KBM-7 (cell line): ENCODE results near the gene DENND1C.
A peak's percentile ranks its signal among the peaks of the same experiment; 100 is the strongest.

Experiments
- DNase-seq: peaks from one replicate; pipeline ENCODE4 v3.0.0-alpha.2; 2015
- in situ Hi-C: fragments of 300-500 bp; cut with MboI; formaldehyde crosslinking; loops from 2 replicates; pipeline ENCODE4 v1.14.3; 2020; ENCODE audit warnings: low sequenced_read_pairs, low pct_unique_long_range_greater_than_20kb, mixed read lengths

DENND1C gene

GRCh38 chr19:6481541-6482342 lies at the start of gene DENND1C:
Gene DENND1C, minus strand, starts transcription at chr19:6481787. Its CDS starts 92 bp downstream, at chr19:6481695.
- in situ Hi-C loops, result no loop called here
- peak; percentile 75 for DNase-seq

DNA sequence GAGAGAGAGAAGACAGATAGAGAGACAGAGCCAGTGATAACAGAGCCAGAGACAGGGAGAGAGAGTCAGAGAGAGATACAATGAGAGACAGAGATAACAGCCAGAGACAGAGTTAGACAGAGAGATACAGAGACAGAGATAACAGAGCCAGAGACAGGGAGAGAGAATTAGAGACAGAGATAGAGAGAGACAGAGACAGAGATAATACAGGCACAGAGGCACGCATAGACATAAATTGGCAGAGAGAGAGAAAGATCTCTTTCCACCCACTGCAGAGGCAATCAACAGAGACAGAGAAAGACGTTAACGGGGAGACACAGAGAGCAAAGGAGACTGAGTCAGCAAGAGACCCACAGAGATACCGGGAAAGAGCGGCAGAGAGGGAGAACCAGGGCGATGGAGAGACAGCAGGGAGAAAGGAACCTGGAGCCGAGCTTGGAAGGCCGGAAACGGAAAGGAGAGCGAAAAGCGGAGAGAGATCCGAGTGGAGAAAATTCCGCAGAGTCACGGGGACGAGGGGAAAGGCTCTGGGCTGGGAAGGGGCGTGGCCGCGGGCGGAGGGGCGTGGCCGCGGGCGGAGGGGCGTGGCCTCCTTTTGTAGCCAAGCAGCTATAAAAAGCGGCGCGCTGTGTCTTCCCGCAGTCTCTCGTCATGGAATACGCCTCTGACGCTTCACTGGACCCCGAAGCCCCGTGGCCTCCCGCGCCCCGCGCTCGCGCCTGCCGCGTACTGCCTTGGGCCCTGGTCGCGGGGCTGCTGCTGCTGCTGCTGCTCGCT lies 49.0 kb upstream of the DENND1C start, which contains the start of gene TNFSF9:
TNFSF9 (plus strand) TSS at position 641 of the 777 bp plus-strand sequence; CDS start at position 652, 11 bp downstream.
- DNase-seq, result peak; percentile 89
- in situ Hi-C loops, result no loop called here

- in situ Hi-C loops, result no loop called here
- DNase-seq, result no peak
Observed at GRCh38 chr19:6529937-6530385, 48.4 kb upstream of the DENND1C start.

DNA sequence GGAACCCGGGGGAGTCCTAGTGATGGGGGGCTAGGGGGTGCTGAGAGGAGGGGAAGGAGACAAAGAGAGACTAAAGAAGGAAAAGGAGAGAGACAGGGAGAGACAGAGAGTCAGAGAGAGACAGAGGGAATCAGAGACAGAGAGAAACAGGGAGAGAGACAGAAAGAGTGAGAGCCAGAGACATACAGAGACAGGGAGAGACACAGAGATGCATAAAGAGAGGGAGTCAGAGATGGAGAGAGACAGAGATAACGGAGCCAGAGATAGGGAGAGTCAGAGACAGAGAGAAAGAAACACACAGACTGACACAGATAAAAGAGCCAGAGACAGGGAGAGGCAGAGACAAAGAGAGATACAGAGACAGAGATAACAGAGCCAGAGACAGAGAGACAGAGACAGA lies 47.8 kb upstream of the DENND1C start:
- in situ Hi-C loops, result no loop called here
- DNase-seq, result no peak

DNA sequence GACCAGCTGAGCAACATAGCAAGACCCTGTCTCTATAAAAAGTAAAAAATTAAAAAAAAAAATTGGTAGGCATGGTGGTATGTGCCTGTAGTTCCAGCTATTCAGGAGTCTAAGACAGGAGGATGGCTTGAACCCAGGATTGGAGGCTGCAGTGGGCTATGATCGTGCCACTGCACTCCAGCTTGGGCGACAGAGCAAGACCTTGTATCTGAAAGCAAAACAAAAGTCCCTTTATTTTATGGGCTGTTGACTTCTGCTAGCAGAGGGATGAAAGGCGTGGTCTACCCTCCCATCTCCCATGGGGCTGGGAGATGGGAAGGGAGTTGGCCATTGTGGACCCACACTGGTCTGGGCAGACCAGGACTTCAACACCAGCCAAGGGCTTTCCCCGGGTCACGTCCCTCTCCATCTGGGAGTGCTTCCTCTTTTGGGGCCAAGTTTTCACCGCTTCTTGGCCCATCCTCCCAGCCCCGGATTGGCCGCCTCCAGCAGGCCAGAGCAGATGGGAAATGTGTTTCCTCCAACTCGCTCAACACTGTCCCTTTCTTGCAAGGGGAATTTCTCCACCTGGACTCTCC lies 47.0 kb upstream of the DENND1C start:
- DNase-seq, result peak; percentile 91
- in situ Hi-C loops, result no loop called here

GRCh38 chr19:6527893-6528543 lies 46.4 kb upstream of the DENND1C start:
- in situ Hi-C loops, result no loop called here
- DNase-seq, result no peak

GRCh38 chr19:6524311-6524710 lies 42.7 kb upstream of the DENND1C start:
- in situ Hi-C loops, result no loop called here
- DNase-seq, result no peak

DNA sequence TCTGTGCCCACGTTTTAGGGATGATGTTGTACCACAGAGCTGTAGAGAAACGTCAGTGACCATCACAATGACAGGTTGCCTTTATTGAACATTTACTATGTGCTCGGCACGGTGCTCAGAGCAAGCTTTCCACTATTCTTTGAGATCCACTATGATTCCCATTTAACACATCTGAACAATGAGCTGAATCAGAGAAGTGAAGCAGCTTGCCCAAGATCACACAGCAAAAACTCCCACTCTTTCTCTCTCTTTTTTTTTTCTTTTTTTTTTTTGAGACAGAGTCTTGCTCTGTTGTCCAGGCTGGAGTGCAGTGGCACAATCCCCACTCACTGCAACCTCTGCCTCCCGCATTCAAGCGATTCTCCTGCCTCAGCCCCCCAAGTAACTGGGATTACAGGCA lies 41.1 kb upstream of the DENND1C start:
- in situ Hi-C loops, result no loop called here

GRCh38 chr19:6521718-6522646 lies 40.4 kb upstream of the DENND1C start:
- in situ Hi-C loops, result no loop called here
- peak; percentile 47 for DNase-seq

More for the DNA sequence above, 41.1 kb upstream of the DENND1C start:
- DNase-seq, result no peak

- in situ Hi-C loops, result no loop called here
- no peak for DNase-seq
Observed at GRCh38 chr19:6519289-6519688, 37.7 kb upstream of the DENND1C start.

DNA sequence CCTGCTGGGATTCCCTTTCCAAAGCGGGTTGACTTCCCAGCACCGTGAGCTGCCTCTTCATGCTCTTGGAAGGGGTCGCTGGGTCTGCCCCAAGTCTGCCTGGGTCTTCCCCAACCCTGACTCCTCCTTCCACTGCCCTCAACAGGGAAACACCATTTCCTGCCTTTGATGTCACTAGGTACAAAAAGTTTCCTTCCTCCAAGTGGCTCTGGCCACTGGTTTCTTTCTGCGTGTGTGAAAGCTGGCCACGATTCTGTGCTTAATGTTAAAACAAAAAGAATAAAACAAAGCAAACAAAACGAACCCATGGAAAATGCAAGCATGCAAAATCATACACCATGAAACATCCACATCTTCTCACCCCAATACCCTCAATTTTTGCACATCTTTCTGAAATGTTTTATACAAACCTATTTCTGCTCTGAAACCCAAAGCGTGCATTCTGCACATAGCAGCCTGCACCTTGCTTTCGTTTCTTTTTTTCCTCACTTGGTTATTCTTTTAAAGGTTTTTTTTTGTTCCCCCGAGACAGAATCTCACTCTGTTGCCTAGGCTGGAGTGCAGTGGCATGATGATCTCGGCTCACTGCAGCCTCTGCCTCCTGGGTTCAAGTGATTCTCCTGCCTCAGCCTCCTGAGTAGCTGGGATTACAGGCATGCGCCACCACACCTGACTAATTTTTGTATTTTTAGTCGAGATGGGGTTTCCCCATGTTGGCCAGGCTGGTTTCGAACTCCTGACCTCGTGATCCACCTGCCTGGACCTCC lies 36.7 kb upstream of the DENND1C start:
- in situ Hi-C loops, result no loop called here
- no peak for DNase-seq

- in situ Hi-C loops, result no loop called here
- DNase-seq, result peak; percentile 92
Observed at GRCh38 chr19:6516659-6517291, 35.2 kb upstream of the DENND1C start.

GRCh38 chr19:6516018-6516658 lies 34.6 kb upstream of the DENND1C start:
- DNase-seq, result peak; percentile 99
- in situ Hi-C loops, result no loop called here

GRCh38 chr19:6514926-6515544 lies 33.4 kb upstream of the DENND1C start:
- DNase-seq, result no peak
- in situ Hi-C loops, result no loop called here

DNA sequence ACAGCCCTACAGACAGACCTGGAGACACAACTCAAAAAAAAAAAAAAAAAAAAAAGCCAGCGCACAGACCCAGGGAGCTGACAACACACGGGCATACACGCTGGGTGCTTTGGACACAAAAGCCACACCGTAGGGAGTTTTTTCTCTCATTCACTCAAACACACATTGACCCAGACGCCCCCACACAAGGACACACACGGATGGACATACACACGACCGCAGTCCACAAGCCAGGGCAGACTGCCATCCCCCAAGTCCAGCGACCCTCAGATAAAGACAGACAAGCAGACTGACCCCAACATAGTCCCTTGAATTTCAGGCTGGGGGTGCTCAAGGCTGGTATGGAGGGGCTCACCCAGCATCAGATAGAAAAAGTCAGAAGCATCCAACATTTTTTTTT lies 32.5 kb upstream of the DENND1C start:
- in situ Hi-C loops, result no loop called here
- DNase-seq, result no peak

DNA sequence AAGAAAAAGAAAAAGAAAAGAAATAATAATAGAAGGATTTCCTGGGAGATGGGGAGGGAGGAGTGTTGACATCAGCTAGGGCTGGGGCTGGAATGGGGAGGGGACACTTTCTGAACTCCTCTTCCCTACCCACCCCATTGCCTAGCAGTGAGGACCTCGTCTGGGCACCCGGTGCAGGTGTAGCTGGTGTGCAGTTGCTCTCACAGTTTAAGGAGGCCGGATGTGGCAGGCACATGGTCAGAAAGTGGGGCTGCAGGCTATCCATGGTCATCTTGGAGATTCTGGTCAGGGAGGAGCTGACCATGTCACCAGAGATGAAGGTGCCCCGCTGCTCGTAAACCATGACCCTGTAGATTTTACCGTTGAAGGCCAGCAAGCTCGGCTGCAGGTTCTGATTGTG lies 29.0 kb upstream of the DENND1C start:
- in situ Hi-C loops, result no loop called here
- DNase-seq, result no peak
